H1 (cell line): ENCODE data around the gene PTCH2. TPM values are rescaled to one million over a fixed set of nuclear protein-coding genes. Genes with fewer than 3 reads are reported as not detected.
A peak's percentile ranks its signal among the peaks of the same experiment; 100 is the strongest.

Experiments
- BACH1 ChIP-seq: IDR thresholded peaks from 2 replicates; pipeline ENCODE4 v1.6.1; 2012; ENCODE audit warnings: low read length, improper control_type of control experiment
- CBX8 ChIP-seq: fragments of 300-800, 300-1000 bp; sonication (generic); IDR thresholded peaks from 2 replicates; pipeline ENCODE4 v1.7.1; 2016; ENCODE audit warnings: low read depth, low read length, borderline replicate concordance
- CREB1 ChIP-seq: IDR thresholded peaks from 2 replicates; pipeline ENCODE4 v1.6.1; 2012; ENCODE audit warnings: inconsistent platforms
- CTCF ChIP-seq, 3 experiments: IDR thresholded peaks; 1 replicate in 2 of 3; 2 replicates in 1 of 3; pipeline versions ENCODE4 v1.5.1 to v1.6.1; 2011; ENCODE audit warnings: low read length in 3 of 3, mild to moderate bottlenecking in 3 of 3, inconsistent platforms in 2 of 3, low read depth in 1 of 3, moderate library complexity in 1 of 3; ENCODE audit not compliant: insufficient read depth in 1 of 3; ENCODE audit errors: control extremely low read depth in 1 of 3
- HDAC2 ChIP-seq, 2 experiments: fragments of 300-600 bp in 1 of 2; sonication (generic) in 1 of 2; IDR thresholded peaks; 2 replicates each; pipeline ENCODE4 v1.6.1; 2011 to 2012; ENCODE audit warnings: low read depth in 2 of 2, low read length in 2 of 2, mild to moderate bottlenecking in 2 of 2, moderate library complexity in 2 of 2, borderline replicate concordance in 1 of 2, inconsistent platforms in 1 of 2
- HDAC6 ChIP-seq: IDR thresholded peaks from one replicate; pipeline ENCODE4 v1.7.1; 2012; ENCODE audit warnings: low read depth, mild to moderate bottlenecking, inconsistent platforms, low read length, moderate library complexity
- JUND ChIP-seq: IDR thresholded peaks from 2 replicates; pipeline ENCODE4 v1.6.1; 2011; ENCODE audit warnings: mild to moderate bottlenecking, improper control_type of control experiment, low read length
- KDM5A ChIP-seq: fragments of 200-600 bp; IDR thresholded peaks from 2 replicates; pipeline ENCODE4 v1.7.1; 2012; ENCODE audit warnings: mild to moderate bottlenecking, low read length, inconsistent platforms, mixed read lengths
- MAX ChIP-seq: IDR thresholded peaks from 2 replicates; pipeline ENCODE4 v1.6.1; 2012; ENCODE audit warnings: inconsistent platforms
- PHF8 ChIP-seq: fragments of 200-600 bp; sonication (generic); conservative IDR thresholded peaks from 2 replicates; pipeline ENCODE4 v1.7.1; 2012; ENCODE audit warnings: low read depth, mild to moderate bottlenecking, inconsistent platforms, low read length, moderate library complexity
- POLR2A ChIP-seq, 2 experiments: IDR thresholded peaks; 1 replicate in 1 of 2; 2 replicates in 1 of 2; pipeline ENCODE4 v1.6.1; 2011; ENCODE audit warnings: low read depth in 2 of 2, low read length in 2 of 2, mild to moderate bottlenecking in 2 of 2; ENCODE audit errors: control extremely low read depth in 1 of 2
- RAD21 ChIP-seq, 2 experiments: IDR thresholded peaks in 1 of 2; conservative IDR thresholded peaks in 1 of 2; 2 replicates each; pipeline ENCODE4 v1.6.1; 2011; ENCODE audit warnings: low read depth in 2 of 2, low read length in 2 of 2, improper control_type of control experiment in 1 of 2, inconsistent platforms in 1 of 2, mild to moderate bottlenecking in 1 of 2, moderate library complexity in 1 of 2
- SIN3A ChIP-seq, 2 experiments: IDR thresholded peaks in 1 of 2; conservative IDR thresholded peaks in 1 of 2; 2 replicates each; pipeline ENCODE4 v1.6.1; 2011 to 2012; ENCODE audit warnings: low read length in 2 of 2, improper control_type of control experiment in 1 of 2, low read depth in 1 of 2, mild to moderate bottlenecking in 1 of 2
- SRF ChIP-seq: IDR thresholded peaks from 2 replicates; pipeline ENCODE4 v1.6.1; 2011; ENCODE audit warnings: mild to moderate bottlenecking, low read depth, low read length, moderate library complexity
- TAF1 ChIP-seq: IDR thresholded peaks from 2 replicates; pipeline ENCODE4 v1.6.1; 2011; ENCODE audit warnings: mild to moderate bottlenecking, low read depth, low read length
- TAF7 ChIP-seq: optimal IDR thresholded peaks from 2 replicates; pipeline ENCODE3; 2011; ENCODE audit warnings: low read depth, mild to moderate bottlenecking, inconsistent platforms, low read length, moderate library complexity, borderline replicate concordance
- TCF12 ChIP-seq: IDR thresholded peaks from 2 replicates; pipeline ENCODE4 v1.6.1; 2011; ENCODE audit warnings: low read depth, mild to moderate bottlenecking, low read length
- USF2 ChIP-seq: IDR thresholded peaks from 2 replicates; pipeline ENCODE4 v1.6.1; 2011; ENCODE audit warnings: low read length, improper control_type of control experiment
- YY1 ChIP-seq: IDR thresholded peaks from 2 replicates; pipeline ENCODE4 v1.6.1; 2011; ENCODE audit warnings: low read depth, mild to moderate bottlenecking, low read length
- polyA plus RNA-seq, 7 experiments: library from polyadenylated mRNA; depleted of rRNA in 3 of 7; stranded (reverse) in 5 of 7; unstranded in 2 of 7; fragments of >200 nt in 5 of 7; fragments of 200-250 nt in 2 of 7; gene quantifications; 1 replicate in 5 of 7; 2 replicates in 1 of 7; 4 replicates in 1 of 7; pipeline versions ENCODE4 v1.2.1 to v1.2.3, GENCODE V29; 2011 to 2013; ENCODE audit warnings: missing spikeins in 2 of 7, mixed read lengths in 2 of 7
- total RNA-seq: library from RNA; stranded (reverse); fragmentation: NEBNext Ultra II Directional; extraction: Animal tissue kit (Norgen Biotek cat#: 25700); gene quantifications from 2 replicates; pipeline ENCODE4 v1.2.1, GENCODE V29; 2021

The PTCH2 gene
- total and polyA plus RNA-seq, 2 of the 8 experiments (the other 6 are each of a cell fraction or from before 2014, with no cell fraction given) = 0.35 to 1.2 TPM

GRCh38 chr1:44775078-44775929 lies 67.7 kb downstream of the PTCH2 start, which contains the start of gene RPS8 (continued):
- 0 out of 4 replicates have a peak, but pooled peaks of 1 of the 2 experiments have one; percentile 3 for TF ChIP-seq RAD21 (IDR thresholded peaks at IDR 0.05 in 1 of 2, conservative IDR thresholded peaks at IDR 0.05 in 1 of 2; ENCODE audit: low read depth in 2 of 2, low read length in 2 of 2)
- TF ChIP-seq TAF1 = peak; percentile 100
- 0 out of 2 replicates have a peak, but pooled peaks have one; percentile 56 for TF ChIP-seq TCF12
- no peak for TF ChIP-seq CBX8
- TF ChIP-seq USF2 = 0 out of 2 replicates have a peak, but pooled peaks have one; percentile 24
- TF ChIP-seq YY1 = peak; percentile 92
- TF ChIP-seq KDM5A = peak; percentile 74; the same call in 1 of the 2 replicates
- peak; percentile 96 for TF ChIP-seq PHF8
- no peak for TF ChIP-seq CTCF (IDR thresholded peaks at IDR 0.05; ENCODE audit: control extremely low read depth in 1 of 3, insufficient read depth in 1 of 3, low read depth in 1 of 3, low read length in 3 of 3)
- peak; percentile 49; the same call in 1 of the 2 replicates for TF ChIP-seq JUND
- TF ChIP-seq BACH1 = no peak
- peak in 1 of 2 experiments; percentile 90; a peak in 1 of 4 replicates for TF ChIP-seq HDAC2 (IDR thresholded peaks at IDR 0.05; ENCODE audit: borderline replicate concordance in 1 of 2, low read depth in 2 of 2, low read length in 2 of 2)
- peak; percentile 98 to 99 for TF ChIP-seq POLR2A (IDR thresholded peaks at IDR 0.05; ENCODE audit: control extremely low read depth in 1 of 2, low read depth in 2 of 2, low read length in 2 of 2)
- TF ChIP-seq SIN3A (conservative IDR thresholded peaks at IDR 0.05 in 1 of 2, IDR thresholded peaks at IDR 0.05 in 1 of 2; ENCODE audit: low read depth in 1 of 2, low read length in 2 of 2) = peak in 1 of 2 experiments; percentile 91; a peak in 2 of 4 replicates
- TF ChIP-seq CREB1 = peak; percentile 100
- no peak for TF ChIP-seq HDAC6
- TF ChIP-seq TAF7 = peak; percentile 98
- TF ChIP-seq SRF = peak; percentile 89
- peak; percentile 93 for TF ChIP-seq MAX
